Stimulated activated CD4-positive, alpha-beta T cell treated with anti-CD3 and anti-CD28 coated beads, Interleukin-4, amount 100 ng/mL, for 4 hours (primary cell): ENCODE data around the gene MEGF6.
A peak's percentile ranks its signal among the peaks of the same experiment; 100 is the strongest.

Experiments
- DNase-seq, 2 experiments: peaks; one replicate each; pipeline ENCODE4 v3.0.0-alpha.2; 2020

MEGF6 gene

DNA sequence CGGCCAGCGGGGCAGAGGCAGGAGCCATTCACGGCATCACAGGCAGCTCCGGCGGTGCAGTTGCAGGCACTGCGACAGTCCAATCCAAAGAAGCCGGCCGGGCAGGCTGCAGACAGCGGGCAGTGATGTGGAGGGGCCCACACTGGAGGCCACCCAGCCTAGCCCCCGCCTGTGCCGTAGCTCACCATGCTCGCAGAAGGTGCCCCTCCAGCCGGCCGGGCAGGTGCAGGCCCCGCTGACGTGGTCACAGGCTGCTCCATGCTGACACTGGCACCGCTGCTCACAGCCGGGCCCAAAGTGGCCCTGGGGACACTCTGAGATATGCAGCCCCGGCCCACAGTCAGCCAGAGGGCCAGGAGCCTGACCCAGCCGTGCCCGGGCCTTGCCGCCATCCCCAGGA, 111.7 kb downstream of the MEGF6 start:
- no peak for DNase-seq

GRCh38 chr1:3498986-3499385, 112.3 kb downstream of the MEGF6 start:
- no peak for DNase-seq

- no peak for DNase-seq
These were observed 112.9 kb downstream of the MEGF6 start for GRCh38 chr1:3498246-3498930.

DNA sequence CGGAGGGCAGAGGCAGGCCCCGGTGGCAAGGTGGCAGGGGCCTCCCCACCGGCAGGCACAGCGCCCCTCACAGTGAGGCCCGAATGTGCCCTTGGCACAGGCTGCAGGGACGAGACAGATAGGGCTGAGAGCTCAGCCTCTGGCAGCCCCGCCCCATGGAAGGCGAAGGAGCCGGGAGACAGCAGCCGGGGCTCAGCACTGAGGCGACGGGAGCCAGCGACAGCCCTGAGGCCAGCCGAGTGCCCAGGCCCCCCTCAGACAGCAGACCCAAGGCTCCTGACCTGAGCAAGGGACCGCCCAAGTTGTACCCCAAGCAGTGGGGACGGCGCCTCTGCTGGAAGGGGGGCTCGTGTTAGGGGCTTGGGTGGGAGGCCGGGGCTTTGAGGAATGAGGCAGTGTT, 113.8 kb downstream of the MEGF6 start:
- DNase-seq: no peak

GRCh38 chr1:3496916-3497315, 114.4 kb downstream of the MEGF6 start:
- DNase-seq: no peak

DNA sequence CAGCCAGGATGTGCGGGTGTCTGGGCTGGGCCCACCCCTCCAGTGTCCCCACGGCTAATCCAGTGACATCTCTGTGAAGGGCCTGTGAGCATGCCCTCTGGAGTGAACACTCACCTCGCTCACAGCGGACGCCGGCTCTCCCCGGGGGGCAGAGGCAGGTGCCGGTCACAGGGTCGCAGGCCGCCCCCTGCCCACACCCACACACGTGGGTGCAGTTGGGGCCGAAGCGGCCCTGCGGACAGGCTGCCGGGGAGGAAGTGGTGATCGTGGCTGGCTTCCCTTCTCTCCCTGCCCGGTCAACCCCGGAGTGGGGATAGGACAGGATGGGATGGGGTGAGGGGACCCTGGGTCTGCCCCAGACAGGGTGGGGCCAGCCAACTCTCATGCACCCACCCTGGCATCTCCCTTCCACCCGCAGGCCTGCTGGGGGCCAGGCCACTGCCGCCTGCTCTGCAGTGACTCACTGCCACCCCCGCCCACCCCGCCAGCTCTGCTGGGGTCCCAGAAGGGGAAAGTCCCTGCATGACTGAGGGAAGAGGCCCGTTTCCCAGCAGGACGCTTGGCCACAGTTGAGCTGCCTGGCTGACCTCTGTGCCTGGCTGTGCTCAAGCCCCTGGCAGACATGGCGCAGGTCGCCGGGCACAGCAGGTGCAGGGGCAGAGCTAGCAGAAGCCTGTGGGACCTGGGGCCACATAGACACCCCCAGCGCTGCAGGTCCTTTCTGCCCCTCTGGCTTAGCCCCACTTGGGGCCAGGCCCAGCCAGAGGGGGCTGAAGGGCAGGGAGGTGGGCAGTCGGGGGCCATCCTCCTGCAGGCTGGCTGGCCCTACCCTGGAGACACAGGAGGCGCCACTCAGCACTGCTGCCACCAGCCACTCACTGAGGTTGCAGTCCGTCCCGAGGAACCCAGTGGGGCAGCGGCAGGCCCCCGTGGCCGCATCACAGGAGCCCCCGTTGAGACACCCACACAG, 115.2 kb downstream of the MEGF6 start:
- no peak for DNase-seq

DNA sequence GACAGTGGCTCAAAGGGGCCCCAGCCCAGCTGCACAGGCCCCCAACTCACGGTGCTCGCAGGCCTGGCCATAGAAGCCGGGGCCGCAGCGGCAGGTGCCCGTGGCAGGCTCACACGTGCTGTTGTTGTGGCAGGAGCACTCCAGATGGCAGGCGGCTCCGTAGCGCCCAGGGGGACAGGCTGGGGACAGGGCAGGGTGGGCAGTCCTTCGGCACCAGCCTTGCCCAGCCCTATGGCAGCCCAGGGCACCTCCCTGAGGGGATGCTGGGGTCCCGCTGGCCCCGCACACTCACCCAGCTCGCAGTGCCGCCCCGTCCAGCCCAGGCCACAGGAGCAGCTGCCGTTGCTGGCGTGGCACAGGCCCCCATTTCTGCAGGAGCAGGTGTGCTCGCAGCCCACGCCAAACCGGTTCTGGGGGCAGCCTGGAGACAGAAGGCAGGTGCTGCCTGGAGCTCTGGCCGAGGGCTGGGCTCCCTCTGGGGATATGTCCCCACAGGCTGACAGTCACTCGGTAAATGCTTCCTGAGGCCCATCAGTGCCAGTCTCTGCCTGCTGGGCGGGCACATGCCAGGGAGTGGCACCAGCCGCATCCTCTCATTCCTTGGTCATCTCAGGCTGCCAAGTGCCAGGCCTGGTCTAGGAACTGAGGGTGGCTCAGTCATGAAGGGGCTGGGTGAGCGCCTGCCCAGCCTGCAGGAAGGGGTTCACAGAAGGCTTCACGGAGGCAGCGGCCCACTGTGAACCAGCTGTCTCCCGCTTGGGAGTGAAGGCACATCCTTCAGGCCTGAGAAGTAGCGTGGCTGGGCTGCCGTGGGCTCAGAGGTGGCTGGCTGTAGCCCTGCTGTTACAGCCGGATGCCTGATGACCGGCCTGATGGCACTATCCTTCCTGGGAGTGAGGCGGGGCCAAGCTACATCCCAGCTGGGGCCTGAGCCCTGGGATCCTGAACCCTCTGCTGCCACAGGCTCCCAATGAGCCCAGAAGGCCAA, 116.7 kb downstream of the MEGF6 start:
- no peak for DNase-seq

DNA sequence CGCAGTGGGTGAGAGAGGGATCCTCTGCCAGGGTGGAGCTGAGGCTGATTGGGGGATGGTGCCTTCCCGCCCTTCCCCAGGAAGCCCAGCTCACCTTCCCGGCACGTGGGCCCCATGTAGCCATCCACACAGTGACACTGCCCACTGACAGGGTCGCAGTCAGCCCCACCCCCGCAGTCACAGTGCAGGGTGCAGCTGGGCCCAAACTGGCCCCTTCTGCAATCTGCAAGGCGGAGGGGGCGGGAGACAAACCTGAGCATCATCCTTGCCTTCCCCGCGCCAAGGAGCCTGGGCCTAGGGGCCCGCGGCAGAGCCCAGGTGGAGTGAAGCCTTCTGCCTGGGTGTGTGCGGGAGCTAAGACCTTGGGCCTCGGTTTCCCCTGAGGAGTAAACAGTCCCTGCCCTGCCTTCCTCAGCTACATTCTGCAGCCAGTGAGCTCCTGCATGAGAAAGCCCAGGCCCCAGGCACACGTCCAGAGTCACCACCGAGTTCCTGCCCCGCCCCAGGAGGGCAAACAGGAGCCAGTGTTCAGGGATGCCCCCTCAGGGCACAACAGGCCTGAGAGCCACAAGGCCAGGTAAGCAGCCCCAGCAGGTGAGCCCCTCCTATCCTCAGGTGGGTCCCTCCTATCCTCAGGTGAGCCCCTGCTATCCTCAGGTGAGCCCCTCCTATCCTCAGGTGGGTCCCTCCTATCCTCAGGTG, 118.6 kb downstream of the MEGF6 start:
- DNase-seq: no peak

DNA sequence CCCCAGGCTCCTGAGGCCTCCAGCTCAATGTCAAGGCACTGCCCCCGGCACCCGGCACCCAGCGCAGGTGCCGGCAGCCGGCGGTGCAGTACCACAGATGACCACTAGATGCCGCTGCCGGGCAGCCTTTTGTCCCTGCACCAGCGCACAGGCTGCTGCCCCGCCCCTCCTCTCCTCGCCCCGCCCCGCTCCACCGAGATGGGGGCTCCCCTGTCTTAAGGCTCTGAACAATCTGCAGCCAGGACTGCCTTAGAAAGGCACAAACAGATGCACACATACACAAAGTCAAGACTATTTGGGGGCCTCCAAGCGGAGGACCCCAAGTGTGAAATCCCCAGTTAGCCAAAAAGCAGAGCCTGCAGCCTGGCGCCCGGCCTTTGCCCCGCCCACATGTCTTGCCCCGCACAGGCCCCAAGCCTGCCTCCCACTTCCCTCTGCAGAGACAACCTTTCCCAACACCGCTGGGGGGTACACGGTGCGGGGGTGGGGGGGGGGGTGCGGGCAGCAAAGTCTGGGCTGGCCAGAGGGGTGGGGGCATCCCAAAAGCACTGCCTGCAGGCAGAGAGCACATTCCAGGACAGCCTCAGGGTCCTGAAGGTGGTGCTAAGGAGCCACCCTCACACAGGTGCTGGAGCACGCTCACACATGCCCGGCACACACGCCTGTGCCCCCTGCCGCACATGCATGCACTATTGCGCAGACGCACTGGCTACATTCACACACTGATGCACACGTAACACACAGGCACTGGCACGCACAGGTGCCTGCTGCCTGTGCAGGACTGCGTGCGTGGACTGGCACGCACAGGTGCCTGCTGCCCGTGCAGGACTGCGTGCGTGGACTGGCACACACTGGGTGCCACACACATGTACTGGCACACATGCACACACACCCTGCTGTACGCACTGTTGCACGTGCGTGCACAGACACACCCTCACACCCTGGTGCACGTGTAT, 119.7 kb downstream of the MEGF6 start:
- DNase-seq: peak; percentile 73 to 88

DNA sequence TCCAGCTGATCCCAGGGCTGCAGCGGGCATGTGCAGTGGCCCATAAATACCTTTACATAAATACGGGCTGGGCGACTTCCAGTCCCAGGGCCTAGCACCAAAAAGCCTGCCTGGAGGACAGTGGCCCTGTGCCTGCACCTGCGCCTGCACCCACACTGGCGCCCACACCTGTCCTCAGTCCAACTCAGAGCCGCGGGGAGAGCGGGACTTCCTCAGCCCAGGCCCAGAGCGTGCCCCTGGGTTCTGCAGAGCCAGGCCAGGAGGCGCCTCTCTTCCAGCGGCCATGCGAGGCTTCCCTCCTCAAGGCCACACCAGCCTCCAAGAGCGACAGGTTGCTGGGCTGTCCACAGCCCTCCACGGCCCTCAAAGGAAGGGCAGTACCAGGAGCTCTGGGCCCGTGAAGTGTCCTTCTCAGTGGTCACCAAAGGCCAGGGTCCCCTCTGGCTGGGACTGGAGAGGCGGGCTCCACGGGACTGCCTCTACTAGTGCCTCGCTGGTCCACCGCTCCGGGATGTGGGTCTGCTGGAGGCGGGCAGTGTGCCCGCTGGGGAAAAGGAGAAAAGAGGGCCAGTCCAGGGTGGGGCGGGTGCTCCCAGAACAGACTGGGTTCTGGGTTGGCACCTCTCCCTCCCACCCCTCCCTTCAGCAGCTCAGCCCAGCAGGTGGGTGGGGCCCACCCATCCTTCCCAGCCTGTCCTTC, 121.1 kb downstream of the MEGF6 start:
- DNase-seq: no peak

- DNase-seq: no peak
These were observed 122.9 kb downstream of the MEGF6 start for GRCh38 chr1:3488432-3488831.

- DNase-seq: no peak
These were observed 126.3 kb downstream of the MEGF6 start for GRCh38 chr1:3485016-3485415.

DNA sequence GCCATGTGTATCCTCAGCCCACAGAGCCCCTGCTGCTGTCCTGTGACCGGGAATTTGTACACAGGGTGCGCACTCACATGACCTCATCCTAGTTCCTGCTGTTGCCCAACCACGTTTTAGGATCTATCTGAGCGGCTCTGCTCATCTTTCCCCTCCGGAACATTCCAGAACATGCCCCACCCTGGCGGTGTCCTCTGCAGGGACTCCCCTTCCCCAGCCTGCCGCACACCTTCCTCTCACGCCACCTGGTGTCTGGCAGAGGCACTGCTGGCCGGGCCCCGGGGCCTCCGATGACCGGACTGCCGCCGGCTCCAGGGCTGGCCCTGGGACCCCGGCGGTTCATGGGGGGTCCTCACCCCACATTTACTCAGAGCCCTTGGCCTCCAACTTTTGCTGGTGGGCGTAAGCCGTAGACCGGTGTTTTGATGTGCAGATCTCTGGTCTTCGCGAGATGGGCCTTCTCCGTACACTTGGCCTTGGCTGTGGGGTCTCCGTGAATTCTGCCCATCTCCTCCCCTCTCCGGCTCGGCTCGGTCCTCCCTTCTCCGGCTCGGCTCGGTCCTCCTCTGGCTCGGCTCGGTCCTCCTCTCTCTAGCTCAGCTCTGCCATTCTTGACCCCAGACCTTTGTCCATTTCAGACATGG, 127.4 kb downstream of the MEGF6 start:
- peak; percentile 12 to 39 for DNase-seq

DNA sequence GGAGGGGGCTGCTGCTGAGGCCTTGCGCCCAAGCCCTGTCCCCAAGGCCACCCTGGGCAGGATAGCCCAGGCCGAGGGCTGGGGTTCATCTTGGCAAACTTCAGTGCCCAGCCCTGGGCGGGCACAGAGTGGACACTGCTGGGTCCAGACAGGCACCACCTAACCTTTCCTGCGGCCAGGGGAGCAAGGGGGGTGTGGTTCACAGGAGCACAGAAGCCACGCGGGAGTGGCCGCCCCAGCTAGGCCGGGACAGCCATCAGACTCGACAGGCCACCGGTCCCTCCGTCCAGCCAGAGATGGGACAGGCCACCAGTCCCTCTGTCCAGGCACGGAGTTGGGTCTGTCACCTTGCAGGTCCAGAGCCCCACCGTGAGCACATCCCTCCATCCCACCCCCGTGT, 127.9 kb downstream of the MEGF6 start:
- DNase-seq: no peak

GRCh38 chr1:3482378-3482849, 128.9 kb downstream of the MEGF6 start:
- DNase-seq: no peak

DNA sequence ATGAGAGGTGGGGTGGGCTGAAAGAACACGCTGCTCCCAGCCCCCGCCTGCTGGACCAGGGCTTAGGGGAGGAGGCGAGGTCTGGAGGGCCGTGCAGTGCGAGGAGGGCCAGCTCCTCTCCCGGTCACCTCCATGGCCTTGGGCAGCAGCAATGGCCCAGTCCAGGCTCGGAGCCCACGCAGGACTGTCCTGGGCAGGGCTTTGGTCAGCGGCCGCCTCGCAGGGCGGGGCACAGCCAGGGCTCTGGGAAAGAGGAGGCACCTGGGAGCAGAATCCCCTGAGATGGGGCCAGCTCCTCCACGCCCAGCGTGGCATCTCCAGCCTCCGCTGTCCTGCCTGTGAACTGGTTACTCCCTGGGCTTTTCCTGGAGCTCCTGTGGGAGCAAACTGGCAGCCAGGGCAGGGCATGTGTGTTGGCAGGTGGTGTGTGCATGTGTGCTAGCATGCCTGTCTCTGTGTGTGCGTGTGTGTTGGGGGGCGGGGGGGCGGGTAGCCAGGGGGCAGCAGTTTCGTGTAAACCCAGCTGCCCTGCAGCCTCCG, 129.4 kb downstream of the MEGF6 start:
- DNase-seq: no peak

- no peak for DNase-seq
These were observed 130.3 kb downstream of the MEGF6 start for GRCh38 chr1:3481046-3481445.

DNA sequence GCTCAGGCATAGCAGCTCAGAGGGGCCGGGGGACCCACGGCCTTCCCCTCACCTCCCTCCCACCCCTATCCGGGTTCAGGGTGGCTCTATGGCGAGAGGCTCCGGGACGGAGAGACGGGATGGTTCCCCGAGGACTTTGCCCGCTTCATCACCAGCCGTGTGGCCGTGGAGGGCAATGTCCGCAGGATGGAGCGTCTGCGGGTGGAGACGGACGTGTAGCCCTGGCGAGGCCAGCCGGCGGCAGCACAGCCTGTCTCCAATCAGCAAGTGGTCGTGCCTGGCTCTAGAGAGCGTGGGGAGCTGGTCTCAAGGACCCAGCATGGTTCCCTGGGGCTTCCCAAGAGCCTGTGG, 131.0 kb downstream of the MEGF6 start:
- no peak for DNase-seq
